CD4-positive, alpha-beta T cell treated with Interleukin-4 for 1 hour (primary cell): ENCODE results near the gene MAPK8IP3.

ENCODE experiments used
- DNase-seq, 2 donors: peaks; one replicate each; pipeline ENCODE4 v3.0.0-alpha.2; 2020 to 2022

MAPK8IP3 gene

GRCh38 chr16:1705688-1706385 is at the start of gene MAPK8IP3:
Gene MAPK8IP3, plus strand, starts transcription at chr16:1706195. Its CDS starts 145 bp downstream, at chr16:1706340.
- DNase-seq, result peak; percentile 92 to 95

GRCh38 chr16:1656808-1657617 is 49.0 kb upstream of the MAPK8IP3 start:
- DNase-seq, result no peak

GRCh38 chr16:1657841-1658240 is 48.2 kb upstream of the MAPK8IP3 start:
- DNase-seq, result no peak

- DNase-seq, result no peak
These were observed 47.0 kb upstream of the MAPK8IP3 start for GRCh38 chr16:1659031-1659430.

GRCh38 chr16:1661826-1662225 is 44.2 kb upstream of the MAPK8IP3 start:
- DNase-seq, result no peak

- DNase-seq, result no peak
These were observed 43.5 kb upstream of the MAPK8IP3 start for GRCh38 chr16:1662543-1662942.

- DNase-seq, result no peak
These were observed 40.2 kb upstream of the MAPK8IP3 start for GRCh38 chr16:1665829-1666228.

GRCh38 chr16:1666316-1666715 is 39.7 kb upstream of the MAPK8IP3 start:
- no peak for DNase-seq

GRCh38 chr16:1667271-1667670 is 38.7 kb upstream of the MAPK8IP3 start:
- DNase-seq, result no peak

GRCh38 chr16:1667916-1668315 is 38.1 kb upstream of the MAPK8IP3 start:
- no peak for DNase-seq

- no peak for DNase-seq
These were observed 37.2 kb upstream of the MAPK8IP3 start for GRCh38 chr16:1668612-1669319.

- no peak for DNase-seq
These were observed 36.3 kb upstream of the MAPK8IP3 start for GRCh38 chr16:1669698-1670097.

GRCh38 chr16:1670371-1670770 is 35.6 kb upstream of the MAPK8IP3 start:
- DNase-seq, result no peak

GRCh38 chr16:1670866-1671265 is 35.1 kb upstream of the MAPK8IP3 start:
- no peak for DNase-seq

GRCh38 chr16:1673424-1674151 is 32.4 kb upstream of the MAPK8IP3 start:
- no peak for DNase-seq

- no peak for DNase-seq
These were observed 31.7 kb upstream of the MAPK8IP3 start for GRCh38 chr16:1674306-1674705.

- no peak for DNase-seq
These were observed 31.0 kb upstream of the MAPK8IP3 start for GRCh38 chr16:1674751-1675664.

GRCh38 chr16:1676661-1677060 is 29.3 kb upstream of the MAPK8IP3 start:
- no peak for DNase-seq

- DNase-seq, result no peak
These were observed 28.7 kb upstream of the MAPK8IP3 start for GRCh38 chr16:1677339-1677738.

- peak; percentile 93 to 94 for DNase-seq
These were observed 28.0 kb upstream of the MAPK8IP3 start, which contains the start of gene JPT2 for GRCh38 chr16:1677942-1678499. Gene JPT2, plus strand, starts transcription at chr16:1678279. Its CDS starts 34 bp downstream, at chr16:1678313.

- peak; percentile 32 to 53 for DNase-seq
These were observed 27.4 kb upstream of the MAPK8IP3 start for GRCh38 chr16:1678500-1679098.
